ENCODE results near the gene TLCD1.

Gene TLCD1

GRCh38 chr17:28706471-28707338 lies 19.3 kb downstream of the TLCD1 start:
- Histone ChIP-seq H3K9me3 (ENCODE audit: low read length) (no peaks in the 10 kb centered on the region), H3K36me3 (ENCODE audit: insufficient read depth, low read length) (peaks cover 24% of the 10 kb centered on the region), H3K4me1 (ENCODE audit: insufficient read depth, low read length) (peaks cover 16% of the 10 kb centered on the region), H3K4me3 (ENCODE audit: low read length) (no peak overlapping the region), H3K27me3 (ENCODE audit: insufficient read depth, low read length) (no peaks in the 10 kb centered on the region), H2AFZ (ENCODE audit: low read depth, low read length) (no peak overlapping the region)

- H2AFZ ChIP-seq (ENCODE audit: low read depth, low read length): no peak overlapping the region
- no peaks in the 10 kb centered on the region for H3K27me3 ChIP-seq (ENCODE audit: insufficient read depth, low read length)
- H3K4me1 ChIP-seq (ENCODE audit: insufficient read depth, low read length): peaks cover 19% of the 10 kb centered on the region
- peaks cover 33% of the 10 kb centered on the region for H3K36me3 ChIP-seq (ENCODE audit: insufficient read depth, low read length)
- no peak overlapping the region for H3K4me3 ChIP-seq (ENCODE audit: low read length)
- H3K9me3 ChIP-seq (ENCODE audit: low read length): no peaks in the 10 kb centered on the region
These were observed 20.2 kb downstream of the TLCD1 start for GRCh38 chr17:28705728-28706334.

- no peaks in the 10 kb centered on the region for H3K9me3 ChIP-seq (ENCODE audit: low read length)
- H3K4me1 ChIP-seq (ENCODE audit: insufficient read depth, low read length): peaks cover 19% of the 10 kb centered on the region
- no peaks in the 10 kb centered on the region for H3K27me3 ChIP-seq (ENCODE audit: insufficient read depth, low read length)
- H3K36me3 ChIP-seq (ENCODE audit: insufficient read depth, low read length): peaks cover 40% of the 10 kb centered on the region
- no peak overlapping the region for H3K4me3 ChIP-seq (ENCODE audit: low read length)
- H2AFZ ChIP-seq (ENCODE audit: low read depth, low read length): no peak overlapping the region
These were observed 20.9 kb downstream of the TLCD1 start for GRCh38 chr17:28705074-28705659.

GRCh38 chr17:28704219-28704858 lies 21.7 kb downstream of the TLCD1 start:
- peaks cover 48% of the 10 kb centered on the region for H3K36me3 ChIP-seq (ENCODE audit: insufficient read depth, low read length)

GRCh38 chr17:28703552-28704218 lies 22.3 kb downstream of the TLCD1 start:
- Histone ChIP-seq H3K9me3 (ENCODE audit: low read length) (no peaks in the 10 kb centered on the region), H3K4me1 (ENCODE audit: insufficient read depth, low read length) (peaks cover 19% of the 10 kb centered on the region), H2AFZ (ENCODE audit: low read depth, low read length) (no peak overlapping the region), H3K27me3 (ENCODE audit: insufficient read depth, low read length) (no peaks in the 10 kb centered on the region), H3K4me3 (ENCODE audit: low read length) (no peak overlapping the region), H3K36me3 (ENCODE audit: insufficient read depth, low read length) (peaks cover 54% of the 10 kb centered on the region)

More at GRCh38 chr17:28704219-28704858, 21.7 kb downstream of the TLCD1 start:
- Histone ChIP-seq H3K27me3 (ENCODE audit: insufficient read depth, low read length) (no peaks in the 10 kb centered on the region), H2AFZ (ENCODE audit: low read depth, low read length) (no peak overlapping the region), H3K9me3 (ENCODE audit: low read length) (no peaks in the 10 kb centered on the region), H3K4me3 (ENCODE audit: low read length) (no peak overlapping the region), H3K4me1 (ENCODE audit: insufficient read depth, low read length) (peaks cover 19% of the 10 kb centered on the region)

GRCh38 chr17:28702752-28703150 lies 23.3 kb downstream of the TLCD1 start:
- H3K36me3 ChIP-seq (ENCODE audit: insufficient read depth, low read length): peaks cover 64% of the 10 kb centered on the region
- no peaks in the 10 kb centered on the region for H3K27me3 ChIP-seq (ENCODE audit: insufficient read depth, low read length)
- H3K9me3 ChIP-seq (ENCODE audit: low read length): no peaks in the 10 kb centered on the region
- no peak overlapping the region for H3K4me3 ChIP-seq (ENCODE audit: low read length)
- H3K4me1 ChIP-seq (ENCODE audit: insufficient read depth, low read length): peaks cover 19% of the 10 kb centered on the region
- H2AFZ ChIP-seq (ENCODE audit: low read depth, low read length): no peak overlapping the region

- Histone ChIP-seq H3K4me3 (ENCODE audit: low read length) (no peak overlapping the region), H3K36me3 (ENCODE audit: insufficient read depth, low read length) (peaks cover 69% of the 10 kb centered on the region), H3K27me3 (ENCODE audit: insufficient read depth, low read length) (no peaks in the 10 kb centered on the region), H2AFZ (ENCODE audit: low read depth, low read length) (no peak overlapping the region), H3K9me3 (ENCODE audit: low read length) (no peaks in the 10 kb centered on the region), H3K4me1 (ENCODE audit: insufficient read depth, low read length) (peaks cover 19% of the 10 kb centered on the region)
These were observed 23.8 kb downstream of the TLCD1 start for GRCh38 chr17:28702026-28702751.

- Histone ChIP-seq H3K4me1 (ENCODE audit: insufficient read depth, low read length) (peaks cover 19% of the 10 kb centered on the region), H3K9me3 (ENCODE audit: low read length) (no peaks in the 10 kb centered on the region), H3K36me3 (ENCODE audit: insufficient read depth, low read length) (peaks cover 81% of the 10 kb centered on the region), H3K4me3 (ENCODE audit: low read length) (no peak overlapping the region), H3K27me3 (ENCODE audit: insufficient read depth, low read length) (no peaks in the 10 kb centered on the region), H2AFZ (ENCODE audit: low read depth, low read length) (no peak overlapping the region)
These were observed 25.1 kb downstream of the TLCD1 start for GRCh38 chr17:28700830-28701492.

- Histone ChIP-seq H2AFZ (ENCODE audit: low read depth, low read length) (no peak overlapping the region), H3K9me3 (ENCODE audit: low read length) (no peaks in the 10 kb centered on the region), H3K4me3 (ENCODE audit: low read length) (no peak overlapping the region), H3K36me3 (ENCODE audit: insufficient read depth, low read length) (peaks cover 87% of the 10 kb centered on the region), H3K4me1 (ENCODE audit: insufficient read depth, low read length) (peaks cover 19% of the 10 kb centered on the region), H3K27me3 (ENCODE audit: insufficient read depth, low read length) (no peaks in the 10 kb centered on the region)
These were observed 25.8 kb downstream of the TLCD1 start for GRCh38 chr17:28700278-28700677.

GRCh38 chr17:28698253-28698941 lies 27.6 kb downstream of the TLCD1 start:
- H2AFZ ChIP-seq (ENCODE audit: low read depth, low read length): no peak overlapping the region
- H3K4me1 ChIP-seq (ENCODE audit: insufficient read depth, low read length): peaks cover 19% of the 10 kb centered on the region
- no peaks in the 10 kb centered on the region for H3K27me3 ChIP-seq (ENCODE audit: insufficient read depth, low read length)
- H3K36me3 ChIP-seq (ENCODE audit: insufficient read depth, low read length): peaks cover 99% of the 10 kb centered on the region
- H3K4me3 ChIP-seq (ENCODE audit: low read length): no peak overlapping the region
- H3K9me3 ChIP-seq (ENCODE audit: low read length): no peaks in the 10 kb centered on the region

GRCh38 chr17:28693869-28694268 lies 32.2 kb downstream of the TLCD1 start:
- no peak overlapping the region for H3K4me3 ChIP-seq (ENCODE audit: low read length)
- peaks cover 86% of the 10 kb centered on the region for H3K36me3 ChIP-seq (ENCODE audit: insufficient read depth, low read length)
- H3K4me1 ChIP-seq (ENCODE audit: insufficient read depth, low read length): no peaks in the 10 kb centered on the region
- no peaks in the 10 kb centered on the region for H3K9me3 ChIP-seq (ENCODE audit: low read length)
- no peak overlapping the region for H2AFZ ChIP-seq (ENCODE audit: low read depth, low read length)
- H3K27me3 ChIP-seq (ENCODE audit: insufficient read depth, low read length): no peaks in the 10 kb centered on the region

Data from neuron (in vitro differentiated cells).